ELR (cell line): ENCODE measurements around the gene NFATC4.
A peak's percentile ranks its signal among the peaks of the same experiment; 100 is the strongest.
"Not testable (repeated sequence)": the region's sequence is repeated elsewhere in the genome, so short reads cannot be mapped to it uniquely, and the experiment has no call there.

Experiments used
- DNase-seq: peaks from one replicate; pipeline ENCODE4 v3.0.0-alpha.2; 2015; ENCODE audit warnings: low read depth

The NFATC4 gene

GRCh38 chr14:24368212-24368561 lies 203 bp downstream of the NFATC4 start:
- DNase-seq: no peak

- peak; percentile 47 for DNase-seq
Measured at GRCh38 chr14:24368562-24369252, 723 bp downstream of the NFATC4 start.

GRCh38 chr14:24369463-24369862 lies 1.5 kb downstream of the NFATC4 start:
- no peak for DNase-seq

- DNase-seq: no peak
Measured at GRCh38 chr14:24369907-24370687, 2.1 kb downstream of the NFATC4 start.

- DNase-seq: no peak
Measured at GRCh38 chr14:24370748-24371147, 2.8 kb downstream of the NFATC4 start.

GRCh38 chr14:24371605-24372004 lies 3.6 kb downstream of the NFATC4 start:
- DNase-seq: not testable (repeated sequence)

GRCh38 chr14:24372701-24373416 lies 4.9 kb downstream of the NFATC4 start:
- DNase-seq: no peak

GRCh38 chr14:24376448-24377070 lies 8.6 kb downstream of the NFATC4 start:
- DNase-seq: no peak

GRCh38 chr14:24377126-24377525 lies 9.1 kb downstream of the NFATC4 start:
- DNase-seq: no peak

- DNase-seq: no peak
Measured at GRCh38 chr14:24377657-24378056, 9.7 kb downstream of the NFATC4 start.

GRCh38 chr14:24378327-24378726 lies 10.3 kb downstream of the NFATC4 start:
- no peak for DNase-seq

- no peak for DNase-seq
Measured at GRCh38 chr14:24378981-24379906, 11.3 kb downstream of the NFATC4 start.

- DNase-seq: no peak
Measured at GRCh38 chr14:24379907-24380730, 12.1 kb downstream of the NFATC4 start.

GRCh38 chr14:24381363-24382063 lies 13.5 kb downstream of the NFATC4 start:
- peak; percentile 15 for DNase-seq

GRCh38 chr14:24382064-24382371 lies 14.0 kb downstream of the NFATC4 start:
- no peak for DNase-seq

- no peak for DNase-seq
Measured at GRCh38 chr14:24384169-24384568, 16.2 kb downstream of the NFATC4 start.

- no peak for DNase-seq
Measured at GRCh38 chr14:24385524-24385923, 17.5 kb downstream of the NFATC4 start.

GRCh38 chr14:24387009-24387345 lies 19.0 kb downstream of the NFATC4 start:
- no peak for DNase-seq

- not testable (repeated sequence) for DNase-seq
Measured at GRCh38 chr14:24387579-24387978, 19.6 kb downstream of the NFATC4 start.
